ENCODE data around the gene EPN2. TPM values are rescaled to one million over a fixed set of nuclear protein-coding genes. Genes with fewer than 3 reads are reported as not detected.
"Not testable (repeated sequence)": the region's sequence is repeated elsewhere in the genome, so short reads cannot be mapped to it uniquely, and the experiment has no call there.

Gene EPN2
- total RNA-seq, 2 experiments from 2014 or later: 1.8 to 2.1 TPM

GRCh38 chr17:19264268-19264667 is 27.1 kb downstream of the EPN2 start:
- Mint-ChIP-seq H3K27ac (no peak overlapping the region), H3K4me1 (no peaks in the 10 kb centered on the region), H3K9me3 (no peaks in the 10 kb centered on the region), H3K4me3 (no peak overlapping the region), H3K36me3 (ENCODE audit: low read depth) (no peaks in the 10 kb centered on the region), H3K27me3 (peaks cover 20% of the 10 kb centered on the region)
- POLR2A ChIA-PET: no interaction called here
- DNase-seq: no peak
- CTCF ChIA-PET: no interaction called here

- H3K9me3 Mint-ChIP-seq: no peaks in the 10 kb centered on the region
- no peaks in the 10 kb centered on the region for H3K4me1 Mint-ChIP-seq
- ChIA-PET POLR2A (no interaction called here), CTCF (interaction anchor here (0.5 kb wide), 1 partner anchor 207 kb away, joined by 3 read pairs; no protein-coding TSS in a partner anchor)
- peaks cover 24% of the 10 kb centered on the region for H3K27me3 Mint-ChIP-seq
- no peaks in the 10 kb centered on the region for H3K36me3 Mint-ChIP-seq (ENCODE audit: low read depth)
- no peak overlapping the region for H3K27ac Mint-ChIP-seq
- H3K4me3 Mint-ChIP-seq: no peak overlapping the region
- no peak for DNase-seq
These were observed 27.5 kb downstream of the EPN2 start for GRCh38 chr17:19264681-19265080.

GRCh38 chr17:19265755-19266154 is 28.6 kb downstream of the EPN2 start:
- ChIA-PET POLR2A (no interaction called here), CTCF (no interaction called here)
- no peak for DNase-seq
- Mint-ChIP-seq H3K4me3 (no peak overlapping the region), H3K9me3 (no peaks in the 10 kb centered on the region), H3K36me3 (ENCODE audit: low read depth) (no peaks in the 10 kb centered on the region), H3K27ac (no peak overlapping the region), H3K27me3 (peaks cover 26% of the 10 kb centered on the region), H3K4me1 (no peaks in the 10 kb centered on the region)

- Mint-ChIP-seq H3K4me3 (no peak overlapping the region), H3K27ac (no peak overlapping the region), H3K36me3 (ENCODE audit: low read depth) (no peaks in the 10 kb centered on the region), H3K4me1 (no peaks in the 10 kb centered on the region), H3K9me3 (no peaks in the 10 kb centered on the region), H3K27me3 (peaks cover 24% of the 10 kb centered on the region)
- ChIA-PET POLR2A (no interaction called here), CTCF (interaction anchor here (0.6 kb wide), 1 partner anchor 1732 kb away, joined by 3 read pairs; no protein-coding TSS in a partner anchor)
- no peak for DNase-seq
These were observed 31.4 kb downstream of the EPN2 start for GRCh38 chr17:19268611-19269010.

GRCh38 chr17:19269106-19269505 is 31.9 kb downstream of the EPN2 start:
- no peak for DNase-seq
- Mint-ChIP-seq H3K27ac (no peak overlapping the region), H3K4me3 (no peak overlapping the region), H3K4me1 (no peaks in the 10 kb centered on the region), H3K27me3 (peaks cover 24% of the 10 kb centered on the region), H3K36me3 (ENCODE audit: low read depth) (no peaks in the 10 kb centered on the region), H3K9me3 (no peaks in the 10 kb centered on the region)
- POLR2A ChIA-PET: no interaction called here
- CTCF ChIA-PET: no interaction called here

- no peaks in the 10 kb centered on the region for H3K9me3 Mint-ChIP-seq
- POLR2A ChIA-PET: no interaction called here
- no peak for DNase-seq
- H3K4me3 Mint-ChIP-seq: no peak overlapping the region
- H3K27ac Mint-ChIP-seq: no peak overlapping the region
- H3K4me1 Mint-ChIP-seq: no peaks in the 10 kb centered on the region
- CTCF ChIA-PET: no interaction called here
- no peaks in the 10 kb centered on the region for H3K36me3 Mint-ChIP-seq (ENCODE audit: low read depth)
- peaks cover 24% of the 10 kb centered on the region for H3K27me3 Mint-ChIP-seq
These were observed 32.5 kb downstream of the EPN2 start for GRCh38 chr17:19269641-19270040.

GRCh38 chr17:19270347-19270703 is 33.2 kb downstream of the EPN2 start:
- CTCF ChIA-PET: no interaction called here
- POLR2A ChIA-PET: no interaction called here
- H3K4me1 Mint-ChIP-seq: no peaks in the 10 kb centered on the region
- peaks cover 24% of the 10 kb centered on the region for H3K27me3 Mint-ChIP-seq
- no peak overlapping the region for H3K27ac Mint-ChIP-seq
- DNase-seq: no peak
- H3K4me3 Mint-ChIP-seq: no peak overlapping the region
- H3K9me3 Mint-ChIP-seq: no peaks in the 10 kb centered on the region
- no peaks in the 10 kb centered on the region for H3K36me3 Mint-ChIP-seq (ENCODE audit: low read depth)

- Mint-ChIP-seq H3K4me1 (no peaks in the 10 kb centered on the region), H3K27ac (no peak overlapping the region), H3K27me3 (peaks cover 21% of the 10 kb centered on the region), H3K4me3 (no peak overlapping the region), H3K9me3 (no peaks in the 10 kb centered on the region), H3K36me3 (ENCODE audit: low read depth) (no peaks in the 10 kb centered on the region)
- DNase-seq: no peak
- ChIA-PET POLR2A (no interaction called here), CTCF (interaction anchor here (0.9 kb wide), 1 partner anchor 10 kb away, joined by 3 read pairs; no protein-coding TSS in a partner anchor)
These were observed 33.8 kb downstream of the EPN2 start for GRCh38 chr17:19270704-19271611.

- no peak overlapping the region for H3K4me3 Mint-ChIP-seq
- H3K36me3 Mint-ChIP-seq (ENCODE audit: low read depth): no peaks in the 10 kb centered on the region
- H3K27ac Mint-ChIP-seq: no peak overlapping the region
- H3K4me1 Mint-ChIP-seq: no peaks in the 10 kb centered on the region
- no peak for DNase-seq
- ChIA-PET CTCF (interaction anchor here (0.9 kb wide), 1 partner anchor 9 kb away, joined by 3 read pairs; no protein-coding TSS in a partner anchor), POLR2A (no interaction called here)
- no peaks in the 10 kb centered on the region for H3K9me3 Mint-ChIP-seq
- peaks cover 19% of the 10 kb centered on the region for H3K27me3 Mint-ChIP-seq
These were observed 34.7 kb downstream of the EPN2 start for GRCh38 chr17:19271780-19272357.

- H3K9me3 Mint-ChIP-seq: no peaks in the 10 kb centered on the region
- no peaks in the 10 kb centered on the region for H3K36me3 Mint-ChIP-seq (ENCODE audit: low read depth)
- no peak for DNase-seq
- peaks cover 17% of the 10 kb centered on the region for H3K27me3 Mint-ChIP-seq
- ChIA-PET CTCF (no interaction called here), POLR2A (no interaction called here)
- H3K27ac Mint-ChIP-seq: no peak overlapping the region
- no peak overlapping the region for H3K4me3 Mint-ChIP-seq
- no peaks in the 10 kb centered on the region for H3K4me1 Mint-ChIP-seq
These were observed 36.6 kb downstream of the EPN2 start for GRCh38 chr17:19273731-19274130.

- DNase-seq: no peak
- H3K36me3 Mint-ChIP-seq (ENCODE audit: low read depth): no peaks in the 10 kb centered on the region
- H3K27ac Mint-ChIP-seq: no peak overlapping the region
- ChIA-PET POLR2A (no interaction called here), CTCF (no interaction called here)
- no peak overlapping the region for H3K4me3 Mint-ChIP-seq
- no peaks in the 10 kb centered on the region for H3K9me3 Mint-ChIP-seq
- peaks cover 7% of the 10 kb centered on the region for H3K27me3 Mint-ChIP-seq
- H3K4me1 Mint-ChIP-seq: no peaks in the 10 kb centered on the region
These were observed 37.7 kb downstream of the EPN2 start for GRCh38 chr17:19274893-19275292.

- POLR2A ChIA-PET: interaction anchor here (0.6 kb wide), 1 partner anchor 31 kb away, joined by 4 read pairs; no protein-coding TSS in a partner anchor
- Mint-ChIP-seq H3K4me1 (no peaks in the 10 kb centered on the region), H3K4me3 (no peak overlapping the region), H3K27ac (no peak overlapping the region), H3K27me3 (peaks cover 4% of the 10 kb centered on the region), H3K9me3 (no peaks in the 10 kb centered on the region), H3K36me3 (ENCODE audit: low read depth) (no peaks in the 10 kb centered on the region)
- DNase-seq: no peak
- CTCF ChIA-PET: no interaction called here
These were observed 38.4 kb downstream of the EPN2 start for GRCh38 chr17:19275457-19276127.

GRCh38 chr17:19278284-19278683 is 41.1 kb downstream of the EPN2 start:
- H3K27ac Mint-ChIP-seq; H3K4me3 Mint-ChIP-seq; H3K4me1 Mint-ChIP-seq; DNase-seq; H3K36me3 Mint-ChIP-seq (ENCODE audit: low read depth); H3K9me3 Mint-ChIP-seq; POLR2A ChIA-PET; H3K27me3 Mint-ChIP-seq: not testable (repeated sequence)
- CTCF ChIA-PET: interaction anchor here (0.6 to 1.2 kb wide), 3 partner anchors 22 to 169 kb away, joined by 3 read pairs; no protein-coding TSS in a partner anchor
